ENCODE data around the gene DENND2D.

The DENND2D gene

GRCh38 chr1:111241797-111242196 lies 41.4 kb upstream of the DENND2D start:
- no peak for TF ChIP-seq USF1 (IDR thresholded peaks at IDR 0.05)
- TF ChIP-seq FOXM1 (IDR thresholded peaks at IDR 0.05; ENCODE audit: borderline replicate concordance, low read depth) = no peak
- no peak for TF ChIP-seq NFIC (IDR thresholded peaks at IDR 0.05)
- TF ChIP-seq RAD21 (IDR thresholded peaks at IDR 0.05; ENCODE audit: low read depth) = no peak
- TF ChIP-seq EP300 (IDR thresholded peaks at IDR 0.05; ENCODE audit: borderline replicate concordance) = no peak
- TF ChIP-seq CREB1 (IDR thresholded peaks at IDR 0.05; ENCODE audit: low read depth) = no peak
- TF ChIP-seq TCF12 (IDR thresholded peaks at IDR 0.05; ENCODE audit: low read depth) = no peak
- TF ChIP-seq TAF1 (IDR thresholded peaks at IDR 0.05; ENCODE audit: low read depth) = no peak
- TF ChIP-seq EGR1 (IDR thresholded peaks at IDR 0.05) = no peak
- no peak for TF ChIP-seq MAX (IDR thresholded peaks at IDR 0.05)
- no peak for TF ChIP-seq REST (IDR thresholded peaks at IDR 0.05; ENCODE audit: low read depth)
- no peak for TF ChIP-seq ZBTB7A (IDR thresholded peaks at IDR 0.05; ENCODE audit: low read depth)
- TF ChIP-seq TEAD4 (IDR thresholded peaks at IDR 0.05) = no peak
- no peak for TF ChIP-seq CEBPB (IDR thresholded peaks at IDR 0.05)
- TF ChIP-seq YY1 (IDR thresholded peaks at IDR 0.05; ENCODE audit: low read depth) = no peak

- TF ChIP-seq MAX (IDR thresholded peaks at IDR 0.05) (no peak), NFIC (IDR thresholded peaks at IDR 0.05) (no peak), TCF12 (IDR thresholded peaks at IDR 0.05; ENCODE audit: low read depth) (no peak), ZBTB7A (IDR thresholded peaks at IDR 0.05; ENCODE audit: low read depth) (no peak), EP300 (IDR thresholded peaks at IDR 0.05; ENCODE audit: borderline replicate concordance) (no peak), YY1 (IDR thresholded peaks at IDR 0.05; ENCODE audit: low read depth) (no peak)
These were observed 37.8 kb upstream of the DENND2D start for GRCh38 chr1:111238056-111238795.

GRCh38 chr1:111236806-111237205 lies 36.4 kb upstream of the DENND2D start:
- TF ChIP-seq REST (IDR thresholded peaks at IDR 0.05; ENCODE audit: low read depth) (no peak), USF1 (IDR thresholded peaks at IDR 0.05) (no peak), EP300 (IDR thresholded peaks at IDR 0.05; ENCODE audit: borderline replicate concordance) (no peak), TCF12 (IDR thresholded peaks at IDR 0.05; ENCODE audit: low read depth) (no peak), TAF1 (IDR thresholded peaks at IDR 0.05; ENCODE audit: low read depth) (no peak), MAX (IDR thresholded peaks at IDR 0.05) (no peak), YY1 (IDR thresholded peaks at IDR 0.05; ENCODE audit: low read depth) (no peak), FOXM1 (IDR thresholded peaks at IDR 0.05; ENCODE audit: borderline replicate concordance, low read depth) (no peak), EGR1 (IDR thresholded peaks at IDR 0.05) (no peak), RAD21 (IDR thresholded peaks at IDR 0.05; ENCODE audit: low read depth) (no peak), TEAD4 (IDR thresholded peaks at IDR 0.05) (no peak)

GRCh38 chr1:111236379-111236778 lies 35.9 kb upstream of the DENND2D start:
- no peak for TF ChIP-seq USF1 (IDR thresholded peaks at IDR 0.05)
- no peak for TF ChIP-seq NFIC (IDR thresholded peaks at IDR 0.05)
- TF ChIP-seq RAD21 (IDR thresholded peaks at IDR 0.05; ENCODE audit: low read depth) = no peak
- TF ChIP-seq TCF12 (IDR thresholded peaks at IDR 0.05; ENCODE audit: low read depth) = no peak
- no peak for TF ChIP-seq ZBTB7A (IDR thresholded peaks at IDR 0.05; ENCODE audit: low read depth)
- TF ChIP-seq TEAD4 (IDR thresholded peaks at IDR 0.05) = no peak
- no peak for TF ChIP-seq CREB1 (IDR thresholded peaks at IDR 0.05; ENCODE audit: low read depth)
- no peak for TF ChIP-seq CEBPB (IDR thresholded peaks at IDR 0.05)
- no peak for TF ChIP-seq EP300 (IDR thresholded peaks at IDR 0.05; ENCODE audit: borderline replicate concordance)

- TF ChIP-seq USF1 (IDR thresholded peaks at IDR 0.05) (no peak), TEAD4 (IDR thresholded peaks at IDR 0.05) (no peak), FOXM1 (IDR thresholded peaks at IDR 0.05; ENCODE audit: borderline replicate concordance, low read depth) (no peak), RAD21 (IDR thresholded peaks at IDR 0.05; ENCODE audit: low read depth) (no peak), CEBPB (IDR thresholded peaks at IDR 0.05) (no peak), NFIC (IDR thresholded peaks at IDR 0.05) (no peak), TCF12 (IDR thresholded peaks at IDR 0.05; ENCODE audit: low read depth) (no peak), REST (IDR thresholded peaks at IDR 0.05; ENCODE audit: low read depth) (no peak)
These were observed 34.4 kb upstream of the DENND2D start for GRCh38 chr1:111234866-111235265.

Data from Ishikawa (cell line).